Gastrocnemius medialis (tissue), 4 donors: ENCODE measurements around the gene ZNF91. TPM values are rescaled to one million over a fixed set of nuclear protein-coding genes. Genes with fewer than 3 reads are reported as not detected.

Experiments
- ATAC-seq, 2 donors: fragments of 150-250 bp; one replicate each; pipeline ENCODE4 v1.9.1; 2016
- DNase-seq, 2 donors: peaks; one replicate each; pipeline ENCODE4 v3.0.0-alpha.2; 2019
- H3K27ac ChIP-seq, 4 donors: fragments of 200-600 bp; sonication (generic); 1 replicate in 1 of 4; 2 replicates in 3 of 4; pipeline ENCODE4 v1.5.1; 2016 to 2018; ENCODE audit warnings: mild to moderate bottlenecking in 2 of 4, moderate library complexity in 1 of 4
- H3K27me3 ChIP-seq, 3 donors: fragments of 200-600 bp; sonication (generic) in 2 of 3; 1 replicate in 1 of 3; 2 replicates in 2 of 3; pipeline versions ENCODE4 v1.5.1 to v1.6.0; 2016 to 2019; ENCODE audit warnings: mild to moderate bottlenecking in 1 of 3, moderate library complexity in 1 of 3
- H3K36me3 ChIP-seq, 2 donors: fragments of 200-600 bp; sonication (generic) in 1 of 2; one replicate each; pipeline ENCODE4 v1.5.1; 2017 to 2018
- H3K4me1 ChIP-seq, 2 donors: fragments of 200-600 bp; sonication (generic) in 1 of 2; one replicate each; pipeline ENCODE4 v1.5.1; 2016 to 2017; ENCODE audit warnings: mild to moderate bottlenecking in 2 of 2
- H3K4me3 ChIP-seq, 4 donors: fragments of 200-600 bp; sonication (generic) in 3 of 4; 1 replicate in 1 of 4; 2 replicates in 3 of 4; pipeline ENCODE4 v1.5.1; 2016 to 2019; ENCODE audit warnings: mild to moderate bottlenecking in 2 of 4
- H3K9me3 ChIP-seq, 3 donors: fragments of 200-600 bp; sonication (generic) in 2 of 3; 1 replicate in 1 of 3; 2 replicates in 2 of 3; pipeline ENCODE4 v1.5.1; 2016 to 2019
- CTCF ChIP-seq, 5 experiments: fragments of 450-650 bp in 3 of 5; fragments of 200-600 bp in 2 of 5; sonication (generic) in 2 of 5; IDR thresholded peaks in 4 of 5; conservative IDR thresholded peaks in 1 of 5; 1 replicate in 4 of 5; 2 replicates in 1 of 5; pipeline ENCODE4 v1.5.1; 2016 to 2019; ENCODE audit warnings: antibody characterized with exemption in 5 of 5, mild to moderate bottlenecking in 3 of 5, moderate library complexity in 3 of 5
- POLR2A ChIP-seq, 2 donors: fragments of 450-650 bp; IDR thresholded peaks; one replicate each; pipeline ENCODE4 v1.6.1; 2017; ENCODE audit warnings: antibody characterized with exemption in 2 of 2, mild to moderate bottlenecking in 2 of 2, moderate library complexity in 2 of 2
- in situ Hi-C, 4 donors: fragments of 200-750 bp; cut with MboI; loops; one replicate each; pipeline versions ENCODE4 v1.15.0 to v1.8.0; 2017; ENCODE audit warnings: low sequenced_read_pairs in 4 of 4
- intact Hi-C: fragments of 100-400 bp; cut with DNase I; formaldehyde crosslinking; loops from one replicate; pipeline ENCODE4 v1.15.1; 2023; ENCODE audit warnings: low total_unique reads
- total RNA-seq, 4 donors: library from RNA; depleted of rRNA; stranded (reverse); fragments of >200 nt; gene quantifications; one replicate each; pipeline versions ENCODE4 v1.1.0 to v1.2.3, GENCODE V29; 2016

The ZNF91 gene
- total RNA-seq, result 10 to 100 TPM; 44.3 to 71.1 (median 59.0) TPM

- DNase-seq (peak; percentile 96 to 98), ATAC-seq (peak; percentile 98)
- intact Hi-C loops, result loop anchor here (2.0 kb wide), 2 partner anchors 122 to 292 kb away; partner anchors contain the start of gene ZNF675
- Histone ChIP-seq H3K9me3 (no peaks in the 10 kb centered on the region), H3K36me3 (no peaks in the 10 kb centered on the region), H3K4me1 (peaks cover 33% of the 10 kb centered on the region in 2 donors), H3K27ac (peak within 1 kb of the TSS; percentile 88 to 98 (median 94)), H3K4me3 (peak within 1 kb of the TSS; percentile 70 to 94 (median 86)), H3K27me3 (no peaks in the 10 kb centered on the region)
- in situ Hi-C loops, result loop anchor here in 1 of 4 donors (25.0 kb wide), 1 partner anchor 133 kb away; the partner anchor contains the start of gene ZNF724
- TF ChIP-seq CTCF (IDR thresholded peaks at IDR 0.05 in 4 of 5, conservative IDR thresholded peaks at IDR 0.05 in 1 of 5), result no peak
- peak; percentile 76 to 88 for TF ChIP-seq POLR2A (IDR thresholded peaks at IDR 0.05)
Measured at GRCh38 chr19:23395041-23395721, at the start of gene ZNF91. ZNF91 (minus strand) TSS chr19:23395471; CDS start chr19:23395354, 117 bp downstream.

- no peaks in the 10 kb centered on the region for H3K9me3 ChIP-seq
- in situ Hi-C loops (no loop called here), intact Hi-C loops (no loop called here)
- TF ChIP-seq POLR2A (IDR thresholded peaks at IDR 0.05) (no peak), CTCF (IDR thresholded peaks at IDR 0.05 in 4 of 5, conservative IDR thresholded peaks at IDR 0.05 in 1 of 5) (peak in 1 of 5 experiments; percentile 32)
- H3K27me3 ChIP-seq, result no peaks in the 10 kb centered on the region
- H3K27ac ChIP-seq, result no peak overlapping the region
- ATAC-seq (no peak), DNase-seq (no peak)
- H3K4me1 ChIP-seq, result no peaks in the 10 kb centered on the region
- no peaks in the 10 kb centered on the region for H3K36me3 ChIP-seq
- no peak overlapping the region for H3K4me3 ChIP-seq
Measured at GRCh38 chr19:23440791-23441190, 45.5 kb upstream of the ZNF91 start.

- no peaks in the 10 kb centered on the region for H3K9me3 ChIP-seq
- in situ Hi-C loops, result no loop called here
- TF ChIP-seq CTCF (IDR thresholded peaks at IDR 0.05 in 4 of 5, conservative IDR thresholded peaks at IDR 0.05 in 1 of 5) (no peak), POLR2A (IDR thresholded peaks at IDR 0.05) (no peak)
- H3K27ac ChIP-seq, result no peak overlapping the region
- H3K27me3 ChIP-seq, result no peaks in the 10 kb centered on the region
- no peaks in the 10 kb centered on the region for H3K4me1 ChIP-seq
- no peak for ATAC-seq
- H3K4me3 ChIP-seq, result no peak overlapping the region
- H3K36me3 ChIP-seq, result no peaks in the 10 kb centered on the region
- no peak for DNase-seq
- intact Hi-C loops, result no loop called here
Measured at GRCh38 chr19:23440207-23440606, 44.9 kb upstream of the ZNF91 start.

- ATAC-seq (no peak), DNase-seq (no peak)
- Histone ChIP-seq H3K4me3 (no peak overlapping the region), H3K4me1 (no peaks in the 10 kb centered on the region), H3K9me3 (no peaks in the 10 kb centered on the region), H3K27ac (no peak overlapping the region), H3K36me3 (no peaks in the 10 kb centered on the region), H3K27me3 (no peaks in the 10 kb centered on the region)
- intact Hi-C loops (no loop called here), in situ Hi-C loops (no loop called here)
- TF ChIP-seq CTCF (IDR thresholded peaks at IDR 0.05 in 4 of 5, conservative IDR thresholded peaks at IDR 0.05 in 1 of 5) (no peak), POLR2A (IDR thresholded peaks at IDR 0.05) (no peak)
Measured at GRCh38 chr19:23439623-23440022, 44.4 kb upstream of the ZNF91 start.
